ENCODE data around the gene NGEF. TPM values are rescaled to one million over a fixed set of nuclear protein-coding genes. Genes with fewer than 3 reads are reported as not detected.

NGEF gene
- total and polyA plus RNA-seq, 10 of the 15 experiments (the other 5 are each of a cell fraction or from before 2014, with no cell fraction given): 0.12 TPM; not detected in 9

DNA sequence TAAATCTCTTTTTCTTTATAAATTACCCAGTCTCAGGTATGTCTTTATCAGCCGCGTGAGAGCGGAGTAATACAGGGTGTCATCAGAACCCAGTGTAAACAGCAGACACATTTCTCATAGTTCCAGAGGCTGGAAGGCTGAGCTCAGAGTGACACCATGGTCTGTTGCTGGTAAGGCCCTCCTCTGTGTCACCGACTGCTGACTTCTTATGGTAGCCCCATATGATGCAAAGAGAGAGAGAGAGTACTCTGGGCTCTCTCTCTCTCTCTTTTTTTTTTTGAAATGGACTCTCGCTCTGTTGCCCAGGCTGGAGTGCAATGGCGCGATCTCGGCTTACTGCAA, 83.0 kb downstream of the NGEF start:
- FAIRE-seq (no peak), ATAC-seq (no peak), DNase-seq (ENCODE audit: low read depth, low spot score) (no peak)
- in situ Hi-C loops (cut with MboI) (no loop called here), intact Hi-C loops (cut with micrococcal nuclease; ENCODE audit: unreplicated experiment) (no loop called here)
- Histone ChIP-seq H4K20me1 (ENCODE audit: control insufficient read depth, insufficient read depth) (no peaks in the 10 kb centered on the region), H3K36me3 (ENCODE audit: control insufficient read depth in 2 of 2, insufficient read depth in 2 of 2, low read length in 1 of 2) (no peaks in the 10 kb centered on the region), H3K4me3 (no peak overlapping the region), H3K79me2 (ENCODE audit: control insufficient read depth, insufficient read depth, low read length) (no peaks in the 10 kb centered on the region), H3K9me3 (replicated peaks; ENCODE audit: control insufficient read depth, insufficient read depth, low read length) (no peaks in the 10 kb centered on the region; the same call in 2 of the 3 replicates), H3K27ac (ENCODE audit: control insufficient read depth, insufficient read depth) (no peak overlapping the region), H2AFZ (ENCODE audit: control insufficient read depth, low read depth, low read length) (no peak overlapping the region), H3K9ac (ENCODE audit: control insufficient read depth, insufficient read depth, low read length) (no peak overlapping the region), H3K4me2 (ENCODE audit: control insufficient read depth, insufficient read depth) (no peak overlapping the region), H3K27me3 (replicated peaks in 1 of 2; ENCODE audit: control insufficient read depth in 2 of 2, insufficient read depth in 2 of 2, low read length in 1 of 2) (peaks cover 5 to 9% of the 10 kb centered on the region in 2 experiments), H3K4me1 (ENCODE audit: control insufficient read depth, insufficient read depth, low read length) (no peaks in the 10 kb centered on the region)
- ChIA-PET SMC1A (ENCODE audit: uncharacterized antibody, unreplicated experiment) (no interaction called here), POLR2A (no interaction called here), CTCF (interaction anchor here (0.9 kb wide), 1 partner anchor 99 kb away, joined by 3 read pairs; no protein-coding TSS in a partner anchor), RAD21 (ENCODE audit: unreplicated experiment) (no interaction called here)
- TF ChIP-seq, protein P1, sequence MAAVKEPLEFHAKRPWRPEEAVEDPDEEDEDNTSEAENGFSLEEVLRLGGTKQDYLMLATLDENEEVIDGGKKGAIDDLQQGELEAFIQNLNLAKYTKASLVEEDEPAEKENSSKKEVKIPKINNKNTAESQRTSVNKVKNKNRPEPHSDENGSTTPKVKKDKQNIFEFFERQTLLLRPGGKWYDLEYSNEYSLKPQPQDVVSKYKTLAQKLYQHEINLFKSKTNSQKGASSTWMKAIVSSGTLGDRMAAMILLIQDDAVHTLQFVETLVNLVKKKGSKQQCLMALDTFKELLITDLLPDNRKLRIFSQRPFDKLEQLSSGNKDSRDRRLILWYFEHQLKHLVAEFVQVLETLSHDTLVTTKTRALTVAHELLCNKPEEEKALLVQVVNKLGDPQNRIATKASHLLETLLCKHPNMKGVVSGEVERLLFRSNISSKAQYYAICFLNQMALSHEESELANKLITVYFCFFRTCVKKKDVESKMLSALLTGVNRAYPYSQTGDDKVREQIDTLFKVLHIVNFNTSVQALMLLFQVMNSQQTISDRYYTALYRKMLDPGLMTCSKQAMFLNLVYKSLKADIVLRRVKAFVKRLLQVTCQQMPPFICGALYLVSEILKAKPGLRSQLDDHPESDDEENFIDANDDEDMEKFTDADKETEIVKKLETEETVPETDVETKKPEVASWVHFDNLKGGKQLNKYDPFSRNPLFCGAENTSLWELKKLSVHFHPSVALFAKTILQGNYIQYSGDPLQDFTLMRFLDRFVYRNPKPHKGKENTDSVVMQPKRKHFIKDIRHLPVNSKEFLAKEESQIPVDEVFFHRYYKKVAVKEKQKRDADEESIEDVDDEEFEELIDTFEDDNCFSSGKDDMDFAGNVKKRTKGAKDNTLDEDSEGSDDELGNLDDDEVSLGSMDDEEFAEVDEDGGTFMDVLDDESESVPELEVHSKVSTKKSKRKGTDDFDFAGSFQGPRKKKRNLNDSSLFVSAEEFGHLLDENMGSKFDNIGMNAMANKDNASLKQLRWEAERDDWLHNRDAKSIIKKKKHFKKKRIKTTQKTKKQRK (IDR thresholded peaks at IDR 0.05; ENCODE audit: low read depth, low read length): no peak
- no TSS peak for BruUV-seq (replicated peaks)
- 73% methylated on average over 4 of the region's 8 CpGs for WGBS (ENCODE audit: insufficient coverage, insufficient replicate concordance, low lambda C conversion rate, missing lambda C conversion rate)

DNA sequence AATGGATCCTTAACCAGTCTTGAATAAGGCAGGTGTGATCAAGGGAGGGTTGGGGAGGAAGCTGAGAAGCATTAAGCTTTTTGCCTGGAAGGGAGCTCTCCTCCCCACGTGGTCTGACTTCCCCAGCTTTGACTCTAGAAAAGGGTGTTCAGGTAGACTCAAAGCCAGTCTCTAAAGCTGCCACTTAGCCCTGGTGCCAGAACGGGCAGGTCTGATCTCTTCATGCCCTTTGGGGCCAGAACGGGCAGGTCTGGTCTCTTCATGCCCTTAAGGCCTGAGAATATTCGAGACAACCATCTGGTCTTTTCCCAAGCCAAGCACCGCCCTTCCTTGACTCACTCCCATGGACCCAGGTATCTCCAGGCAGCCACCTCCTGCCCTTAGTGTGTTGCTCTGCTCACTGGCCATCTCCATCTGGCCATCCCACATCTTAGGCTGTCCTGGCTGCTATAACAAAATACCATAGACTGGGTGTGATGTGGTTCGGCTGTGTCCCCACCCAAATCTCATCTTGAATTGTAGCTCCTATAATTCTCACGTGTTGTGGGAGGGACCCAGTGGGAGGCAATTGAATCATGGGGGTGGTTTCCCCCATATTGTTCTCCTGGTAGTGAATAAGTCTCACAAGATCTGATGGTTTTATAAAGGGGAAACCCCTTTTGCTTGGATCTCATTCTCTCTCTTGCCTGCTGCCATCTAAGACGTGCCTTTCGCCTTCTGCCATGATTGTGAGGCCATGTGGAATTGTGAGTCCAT, 83.6 kb downstream of the NGEF start:
- Histone ChIP-seq H3K9me3 (replicated peaks; ENCODE audit: control insufficient read depth, insufficient read depth, low read length) (no peaks in the 10 kb centered on the region; the same call in 2 of the 3 replicates), H3K79me2 (ENCODE audit: control insufficient read depth, insufficient read depth, low read length) (no peaks in the 10 kb centered on the region), H3K27ac (ENCODE audit: control insufficient read depth, insufficient read depth) (no peak overlapping the region), H3K4me1 (ENCODE audit: control insufficient read depth, insufficient read depth, low read length) (no peaks in the 10 kb centered on the region), H4K20me1 (ENCODE audit: control insufficient read depth, insufficient read depth) (no peaks in the 10 kb centered on the region), H3K36me3 (ENCODE audit: control insufficient read depth in 2 of 2, insufficient read depth in 2 of 2, low read length in 1 of 2) (no peaks in the 10 kb centered on the region), H2AFZ (ENCODE audit: control insufficient read depth, low read depth, low read length) (no peak overlapping the region), H3K9ac (ENCODE audit: control insufficient read depth, insufficient read depth, low read length) (no peak overlapping the region), H3K27me3 (replicated peaks in 1 of 2; ENCODE audit: control insufficient read depth in 2 of 2, insufficient read depth in 2 of 2, low read length in 1 of 2) (peaks cover 5 to 9% of the 10 kb centered on the region in 2 experiments), H3K4me3 (no peak overlapping the region), H3K4me2 (ENCODE audit: control insufficient read depth, insufficient read depth) (no peak overlapping the region)
- CTCF ChIA-PET: interaction anchor here (0.9 kb wide), 1 partner anchor 99 kb away, joined by 3 read pairs; no protein-coding TSS in a partner anchor
- BruUV-seq (replicated peaks): no TSS peak
- ATAC-seq (no peak), DNase-seq (ENCODE audit: low read depth, low spot score) (no peak), FAIRE-seq (no peak)
- 60% methylated on average over 9 of the region's 9 CpGs for WGBS (ENCODE audit: insufficient coverage, insufficient replicate concordance, low lambda C conversion rate, missing lambda C conversion rate)
- intact Hi-C loops (cut with micrococcal nuclease; ENCODE audit: unreplicated experiment): no loop called here
- RAD21 ChIA-PET (ENCODE audit: unreplicated experiment): no interaction called here
- SMC1A ChIA-PET (ENCODE audit: uncharacterized antibody, unreplicated experiment): interaction anchor here (0.7 kb wide), 1 partner anchor 29 kb away, joined by 3 read pairs; no protein-coding TSS in a partner anchor
- POLR2A ChIA-PET: no interaction called here
- in situ Hi-C loops (cut with MboI): no loop called here
- no peak for TF ChIP-seq PKNOX1 (IDR thresholded peaks at IDR 0.05)
- TF ChIP-seq, protein P2, sequence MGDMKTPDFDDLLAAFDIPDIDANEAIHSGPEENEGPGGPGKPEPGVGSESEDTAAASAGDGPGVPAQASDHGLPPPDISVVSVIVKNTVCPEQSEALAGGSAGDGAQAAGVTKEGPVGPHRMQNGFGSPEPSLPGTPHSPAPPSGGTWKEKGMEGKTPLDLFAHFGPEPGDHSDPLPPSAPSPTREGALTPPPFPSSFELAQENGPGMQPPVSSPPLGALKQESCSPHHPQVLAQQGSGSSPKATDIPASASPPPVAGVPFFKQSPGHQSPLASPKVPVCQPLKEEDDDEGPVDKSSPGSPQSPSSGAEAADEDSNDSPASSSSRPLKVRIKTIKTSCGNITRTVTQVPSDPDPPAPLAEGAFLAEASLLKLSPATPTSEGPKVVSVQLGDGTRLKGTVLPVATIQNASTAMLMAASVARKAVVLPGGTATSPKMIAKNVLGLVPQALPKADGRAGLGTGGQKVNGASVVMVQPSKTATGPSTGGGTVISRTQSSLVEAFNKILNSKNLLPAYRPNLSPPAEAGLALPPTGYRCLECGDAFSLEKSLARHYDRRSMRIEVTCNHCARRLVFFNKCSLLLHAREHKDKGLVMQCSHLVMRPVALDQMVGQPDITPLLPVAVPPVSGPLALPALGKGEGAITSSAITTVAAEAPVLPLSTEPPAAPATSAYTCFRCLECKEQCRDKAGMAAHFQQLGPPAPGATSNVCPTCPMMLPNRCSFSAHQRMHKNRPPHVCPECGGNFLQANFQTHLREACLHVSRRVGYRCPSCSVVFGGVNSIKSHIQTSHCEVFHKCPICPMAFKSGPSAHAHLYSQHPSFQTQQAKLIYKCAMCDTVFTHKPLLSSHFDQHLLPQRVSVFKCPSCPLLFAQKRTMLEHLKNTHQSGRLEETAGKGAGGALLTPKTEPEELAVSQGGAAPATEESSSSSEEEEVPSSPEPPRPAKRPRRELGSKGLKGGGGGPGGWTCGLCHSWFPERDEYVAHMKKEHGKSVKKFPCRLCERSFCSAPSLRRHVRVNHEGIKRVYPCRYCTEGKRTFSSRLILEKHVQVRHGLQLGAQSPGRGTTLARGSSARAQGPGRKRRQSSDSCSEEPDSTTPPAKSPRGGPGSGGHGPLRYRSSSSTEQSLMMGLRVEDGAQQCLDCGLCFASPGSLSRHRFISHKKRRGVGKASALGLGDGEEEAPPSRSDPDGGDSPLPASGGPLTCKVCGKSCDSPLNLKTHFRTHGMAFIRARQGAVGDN (IDR thresholded peaks at IDR 0.05): no peak
- TF ChIP-seq CHD2 (IDR thresholded peaks at IDR 0.05; ENCODE audit: borderline replicate concordance, low read depth, low read length): no peak
- no peak for TF ChIP-seq IRF3 (IDR thresholded peaks at IDR 0.05)
